Activated CD8-positive, alpha-beta memory T cell treated with anti-CD3 and anti-CD28 coated beads, Interleukin-2, amount 10 ng/mL, durations not matched to agents 7 days and 5 days (primary cell): ENCODE measurements around the gene CRHBP. TPM values are rescaled to one million over a fixed set of nuclear protein-coding genes. Genes with fewer than 3 reads are reported as not detected.
A peak's percentile ranks its signal among the peaks of the same experiment; 100 is the strongest.
"Not testable (repeated sequence)": the region's sequence is repeated elsewhere in the genome, so short reads cannot be mapped to it uniquely, and the experiment has no call there.

Source experiments
- ATAC-seq: fragments of 150-1000 bp; cut with Tn5 transposase; one replicate; pipeline ENCODE4 v1.10.0; 2021; ENCODE audit warnings: moderate library complexity
- CTCF ChIA-PET: fragments of 350-600 bp; sonication (Branson Sonifier 250); formaldehyde crosslinking; loops from one replicate; lab custom pipeline; 2021; ENCODE audit warnings: antibody characterized with exemption; lab: Charles Lee
- DNase-seq: peaks from one replicate; pipeline ENCODE4 v3.0.0-alpha.2; 2020
- H3K27ac Mint-ChIP-seq: one replicate; pipeline ENCODE4 v1.8.0; 2021; ENCODE audit warnings: mild to moderate bottlenecking, mixed read lengths
- H3K27me3 Mint-ChIP-seq: one replicate; pipeline ENCODE4 v1.8.0; 2021; ENCODE audit warnings: mixed read lengths
- H3K36me3 Mint-ChIP-seq: one replicate; pipeline ENCODE4 v1.8.0; 2021; ENCODE audit warnings: mild to moderate bottlenecking, mixed read lengths
- H3K4me1 Mint-ChIP-seq: one replicate; pipeline ENCODE4 v1.8.0; 2021; ENCODE audit warnings: mixed read lengths
- H3K4me3 Mint-ChIP-seq: one replicate; pipeline ENCODE4 v1.8.0; 2021; ENCODE audit warnings: mild to moderate bottlenecking, moderate library complexity, mixed read lengths
- H3K9me3 Mint-ChIP-seq: one replicate; pipeline ENCODE4 v1.8.0; 2022; ENCODE audit warnings: low read depth, mixed read lengths
- total RNA-seq, 2 experiments: library from RNA; stranded (reverse); gene quantifications; one replicate each; pipeline ENCODE4 v1.2.3, GENCODE V29; 2021

The CRHBP gene, protein sequence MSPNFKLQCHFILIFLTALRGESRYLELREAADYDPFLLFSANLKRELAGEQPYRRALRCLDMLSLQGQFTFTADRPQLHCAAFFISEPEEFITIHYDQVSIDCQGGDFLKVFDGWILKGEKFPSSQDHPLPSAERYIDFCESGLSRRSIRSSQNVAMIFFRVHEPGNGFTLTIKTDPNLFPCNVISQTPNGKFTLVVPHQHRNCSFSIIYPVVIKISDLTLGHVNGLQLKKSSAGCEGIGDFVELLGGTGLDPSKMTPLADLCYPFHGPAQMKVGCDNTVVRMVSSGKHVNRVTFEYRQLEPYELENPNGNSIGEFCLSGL
- total RNA-seq: under 1 TPM in 1 of 2 experiments, not detected in 1; 0.20 TPM

DNA sequence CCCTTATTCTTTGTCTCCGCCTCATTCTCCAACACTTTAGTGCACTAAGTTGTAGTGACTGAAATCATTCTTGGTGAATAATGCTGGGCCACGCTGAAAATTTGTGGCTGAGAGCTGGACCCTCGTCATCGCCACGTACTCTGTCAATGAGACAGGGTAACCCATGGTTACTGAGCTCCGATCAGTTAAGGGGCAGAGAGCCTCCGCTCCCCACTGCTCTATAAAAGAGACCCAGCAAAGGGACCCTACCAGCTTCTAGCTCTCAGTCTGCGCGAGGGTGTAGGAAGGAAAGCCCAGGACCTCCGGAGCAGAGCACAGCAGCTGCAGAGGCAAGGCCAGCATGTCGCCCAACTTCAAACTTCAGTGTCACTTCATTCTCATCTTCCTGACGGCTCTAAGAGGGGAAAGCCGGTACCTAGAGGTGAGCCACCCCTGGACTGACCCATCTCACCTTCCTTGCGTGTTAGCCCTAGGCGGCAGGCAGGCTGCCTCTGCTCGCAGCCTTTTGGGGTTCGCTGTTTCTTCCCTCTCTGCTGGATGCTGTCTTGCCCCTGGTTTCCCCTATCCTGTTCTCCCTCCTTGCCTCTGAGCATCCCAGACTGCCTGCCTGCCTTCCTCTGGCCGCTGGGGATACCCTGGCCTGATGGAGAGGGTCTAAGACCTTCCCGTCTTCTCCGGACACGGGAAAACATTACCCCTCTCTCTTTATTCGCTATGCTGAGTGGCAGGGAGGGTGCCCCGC, at the start of gene CRHBP:
CRHBP (plus strand) TSS at position 251 of the 742 bp plus-strand sequence; CDS start at position 341, 90 bp downstream.
- H3K36me3 Mint-ChIP-seq: peaks cover 2% of the 10 kb centered on the region
- ATAC-seq (no peak), DNase-seq (no peak)
- no peak within 1 kb of the TSS for H3K27ac Mint-ChIP-seq
- H3K9me3 Mint-ChIP-seq: no peaks in the 10 kb centered on the region
- H3K4me1 Mint-ChIP-seq: peaks cover 9% of the 10 kb centered on the region
- no peak within 1 kb of the TSS for H3K4me3 Mint-ChIP-seq
- peaks cover 71% of the 10 kb centered on the region for H3K27me3 Mint-ChIP-seq
- CTCF ChIA-PET: no interaction called here

DNA sequence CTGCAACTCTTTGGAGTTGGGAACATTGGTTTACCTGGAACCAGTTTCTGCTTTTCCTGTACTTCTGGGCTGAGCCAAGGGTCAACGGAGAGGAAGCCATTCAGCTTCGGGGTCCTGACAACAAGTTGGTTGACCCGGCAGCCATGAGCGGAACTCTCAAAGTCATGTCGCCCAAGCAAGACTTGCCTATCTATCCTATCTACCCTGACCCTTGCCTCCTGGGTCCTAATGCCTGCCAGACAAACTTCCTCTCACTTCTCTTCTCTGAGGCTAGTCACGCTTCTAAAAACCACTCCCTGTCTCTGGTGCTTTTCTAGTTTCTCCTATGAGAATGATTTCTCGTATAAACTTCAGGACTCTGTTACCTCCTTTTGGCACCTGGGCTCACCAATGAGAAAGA, 44.7 kb upstream of the CRHBP start:
- Mint-ChIP-seq H3K27me3 (peaks cover 2% of the 10 kb centered on the region), H3K4me3 (no peak overlapping the region), H3K4me1 (no peaks in the 10 kb centered on the region), H3K9me3 (no peaks in the 10 kb centered on the region), H3K27ac (no peak overlapping the region), H3K36me3 (no peaks in the 10 kb centered on the region)
- ATAC-seq (no peak), DNase-seq (no peak)
- CTCF ChIA-PET: interaction anchor here (0.8 kb wide), 1 partner anchor 14 kb away, joined by 3 read pairs; no protein-coding TSS in a partner anchor

DNA sequence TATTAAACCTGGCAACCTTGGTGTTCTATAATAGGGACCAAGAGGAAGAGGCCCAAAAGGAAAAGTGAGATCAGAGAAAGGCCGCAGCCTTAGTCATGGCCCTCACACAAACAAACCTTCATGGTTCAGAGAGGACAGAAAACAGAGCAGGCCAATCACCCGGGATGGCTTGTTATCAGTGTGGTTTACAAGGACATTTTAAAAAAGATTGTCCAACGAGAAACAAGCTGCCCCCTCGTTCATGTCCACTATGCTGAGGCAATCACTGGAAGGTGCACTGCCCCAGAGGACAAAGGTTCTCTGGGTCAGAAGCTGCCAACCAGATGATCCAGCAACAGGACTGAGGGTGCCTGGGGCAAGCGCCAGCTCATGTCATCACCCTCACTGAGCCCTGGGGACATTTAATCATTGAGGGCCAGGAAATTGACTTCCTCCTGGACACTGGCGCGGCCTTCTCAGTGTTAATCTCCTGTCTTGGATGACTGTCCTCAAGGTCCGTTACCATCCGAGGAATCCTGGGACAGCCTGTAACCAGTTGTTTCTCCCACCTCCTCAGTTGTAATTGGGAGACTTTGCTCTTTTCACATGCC, 42.4 kb upstream of the CRHBP start:
- H3K4me3 Mint-ChIP-seq, H3K36me3 Mint-ChIP-seq, DNase-seq, H3K27me3 Mint-ChIP-seq, H3K4me1 Mint-ChIP-seq, ATAC-seq, H3K27ac Mint-ChIP-seq, CTCF ChIA-PET, H3K9me3 Mint-ChIP-seq: not testable (repeated sequence)

DNA sequence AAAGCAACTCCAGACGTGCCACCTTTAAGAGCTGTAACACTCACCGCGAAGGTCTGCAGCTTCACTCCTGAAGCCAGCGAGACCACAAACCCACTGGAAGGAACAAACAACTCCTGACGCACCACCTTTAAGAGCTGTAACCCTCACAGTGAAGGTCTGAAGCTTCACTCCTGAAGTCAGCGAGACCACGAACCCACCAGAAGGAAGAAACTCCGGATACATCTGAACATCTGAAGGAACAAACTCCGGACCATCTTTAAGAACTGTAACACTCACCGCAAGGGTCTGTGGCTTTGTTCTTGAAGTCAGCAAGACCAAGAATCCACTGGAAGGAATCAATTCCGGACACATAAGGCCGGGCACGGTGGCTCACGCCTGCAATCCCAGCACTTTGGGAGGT, 38.2 kb upstream of the CRHBP start:
- ATAC-seq, H3K4me3 Mint-ChIP-seq, H3K4me1 Mint-ChIP-seq, H3K27ac Mint-ChIP-seq, H3K9me3 Mint-ChIP-seq, H3K36me3 Mint-ChIP-seq, DNase-seq, CTCF ChIA-PET, H3K27me3 Mint-ChIP-seq: not testable (repeated sequence)

DNA sequence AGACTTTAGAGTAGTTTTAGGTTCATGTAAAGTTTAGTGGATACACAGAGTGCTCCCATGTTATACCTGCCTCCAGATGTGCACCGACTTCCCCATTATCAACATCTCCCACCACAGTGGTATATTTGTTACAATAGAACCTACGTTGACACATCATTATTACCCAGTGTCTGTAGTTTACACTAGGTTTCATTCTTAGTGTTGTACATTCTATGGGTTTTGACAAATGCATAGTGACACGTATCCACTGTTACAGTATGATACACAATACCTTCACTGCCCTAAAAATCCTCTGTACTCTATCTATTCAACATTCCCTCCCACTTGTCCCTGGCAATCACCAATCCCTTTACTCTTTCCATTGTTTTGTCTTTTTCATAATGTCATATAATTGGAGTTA, 34.3 kb upstream of the CRHBP start:
- no peaks in the 10 kb centered on the region for H3K36me3 Mint-ChIP-seq
- no peak for DNase-seq
- CTCF ChIA-PET: no interaction called here
- no peak for ATAC-seq
- H3K27ac Mint-ChIP-seq: no peak overlapping the region
- H3K4me1 Mint-ChIP-seq: peaks cover 2% of the 10 kb centered on the region
- peaks cover 17% of the 10 kb centered on the region for H3K27me3 Mint-ChIP-seq
- no peak overlapping the region for H3K4me3 Mint-ChIP-seq
- H3K9me3 Mint-ChIP-seq: no peaks in the 10 kb centered on the region

DNA sequence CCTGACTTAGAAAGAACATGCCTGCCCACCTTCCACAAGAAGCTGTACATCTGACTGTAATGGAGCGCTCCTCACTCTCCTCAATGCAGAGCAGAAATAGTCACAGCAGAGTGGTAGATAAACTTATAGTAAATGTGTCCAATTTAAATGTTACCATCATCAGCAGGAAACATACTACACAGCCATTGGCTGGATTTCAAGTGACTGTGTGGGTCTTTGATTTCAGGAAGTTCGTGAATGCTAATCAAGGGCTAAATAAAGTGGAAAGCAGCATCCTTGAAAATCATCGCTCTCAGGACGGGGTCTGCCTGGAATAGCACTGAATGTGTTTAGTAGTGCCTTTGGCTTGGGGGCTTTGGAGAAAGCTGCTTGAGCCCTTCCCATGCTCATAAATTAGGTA, 32.4 kb upstream of the CRHBP start:
- DNase-seq (no peak), ATAC-seq (no peak)
- CTCF ChIA-PET: interaction anchor here (0.6 kb wide), 1 partner anchor 1313 kb away, joined by 3 read pairs; no protein-coding TSS in a partner anchor
- H3K36me3 Mint-ChIP-seq: no peaks in the 10 kb centered on the region
- H3K27ac Mint-ChIP-seq: no peak overlapping the region
- peaks cover 26% of the 10 kb centered on the region for H3K27me3 Mint-ChIP-seq
- H3K4me3 Mint-ChIP-seq: no peak overlapping the region
- peaks cover 2% of the 10 kb centered on the region for H3K4me1 Mint-ChIP-seq
- H3K9me3 Mint-ChIP-seq: no peaks in the 10 kb centered on the region

DNA sequence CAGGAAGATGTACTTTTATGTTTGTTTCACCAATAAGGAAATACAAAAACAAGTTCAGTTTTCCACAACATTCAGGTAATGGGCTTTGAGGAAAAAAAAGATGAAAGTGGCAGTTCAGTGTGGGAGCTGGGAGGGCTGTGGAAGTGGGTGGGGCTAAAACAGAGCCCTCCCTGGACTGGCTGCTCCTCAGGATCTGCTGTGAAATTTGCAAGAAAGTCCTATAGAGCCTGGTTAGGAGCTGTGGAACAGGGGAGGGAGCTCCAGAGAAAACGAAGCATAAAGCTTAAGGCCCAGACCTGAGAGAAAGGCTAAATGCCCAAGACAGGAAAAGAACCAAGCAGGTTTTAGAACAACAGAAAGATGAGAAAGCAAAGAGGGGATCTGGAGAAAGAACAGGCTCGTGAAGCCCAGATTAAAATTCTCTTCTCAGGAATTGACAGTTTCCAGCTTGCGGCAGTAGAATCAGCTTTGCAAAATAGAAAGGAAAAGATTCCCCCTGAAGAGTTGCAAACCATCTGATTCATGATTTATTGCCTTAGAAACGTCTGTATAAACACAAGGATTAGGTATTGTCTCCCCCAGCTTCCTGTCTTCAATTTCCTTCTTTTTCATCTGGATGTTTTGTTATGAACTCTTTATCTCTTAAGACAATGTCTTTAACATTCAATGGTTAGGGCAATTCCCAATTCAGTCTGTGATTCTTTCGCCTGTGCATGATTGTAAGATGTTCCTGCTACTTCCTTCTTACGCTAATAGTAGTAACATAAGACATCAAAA, 26.3 kb upstream of the CRHBP start:
- no peaks in the 10 kb centered on the region for H3K9me3 Mint-ChIP-seq
- H3K4me3 Mint-ChIP-seq: no peak overlapping the region
- H3K27me3 Mint-ChIP-seq: peaks cover 36% of the 10 kb centered on the region
- ATAC-seq (no peak), DNase-seq (no peak)
- CTCF ChIA-PET: interaction anchor here (1.0 kb wide), 1 partner anchor 58 kb away, joined by 3 read pairs; no protein-coding TSS in a partner anchor
- no peaks in the 10 kb centered on the region for H3K36me3 Mint-ChIP-seq
- no peaks in the 10 kb centered on the region for H3K4me1 Mint-ChIP-seq
- H3K27ac Mint-ChIP-seq: no peak overlapping the region

DNA sequence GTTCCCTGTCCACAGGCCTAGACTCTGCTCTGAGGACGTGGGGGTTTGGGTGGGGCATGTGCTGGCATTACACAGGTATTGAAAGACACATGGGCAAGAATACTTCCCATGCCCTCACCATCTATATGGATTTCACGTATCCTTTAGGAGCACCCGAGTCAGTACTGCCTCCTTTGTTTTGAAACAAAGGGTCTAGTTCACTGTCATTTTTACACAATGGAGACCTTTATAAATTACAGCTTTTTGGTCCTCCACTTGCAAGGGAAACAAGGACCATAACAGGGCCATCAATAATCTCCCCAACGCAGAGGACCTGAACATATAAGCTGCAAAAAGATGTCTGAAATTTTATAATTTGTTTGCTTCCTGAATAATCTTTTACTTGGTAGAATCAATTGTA, 24.9 kb upstream of the CRHBP start:
- Mint-ChIP-seq H3K4me1 (no peaks in the 10 kb centered on the region), H3K36me3 (no peaks in the 10 kb centered on the region), H3K4me3 (no peak overlapping the region), H3K27ac (no peak overlapping the region), H3K9me3 (no peaks in the 10 kb centered on the region), H3K27me3 (peaks cover 44% of the 10 kb centered on the region)
- CTCF ChIA-PET: no interaction called here
- DNase-seq (no peak), ATAC-seq (no peak)

DNA sequence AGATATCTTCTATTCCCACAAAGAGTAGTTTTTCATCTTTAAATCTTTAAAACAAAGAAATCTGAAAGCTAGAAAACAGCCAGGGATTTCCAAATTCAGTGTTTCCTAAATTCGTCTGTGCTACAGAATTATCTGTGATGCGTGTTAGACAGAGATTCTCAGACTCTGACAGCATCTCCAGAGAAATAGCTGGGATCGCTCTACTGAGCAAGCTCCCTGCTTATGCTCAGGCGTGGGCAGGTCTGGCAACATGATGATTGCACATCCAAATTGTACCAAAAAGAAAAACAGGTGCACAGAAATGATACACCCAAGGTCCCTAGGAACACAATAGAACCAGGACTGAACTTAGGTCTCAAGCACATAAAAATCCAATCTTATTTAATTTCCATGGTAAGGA, 22.8 kb upstream of the CRHBP start:
- CTCF ChIA-PET: interaction anchor here (1.1 to 1.4 kb wide), 2 partner anchors 9 to 148 kb away, joined by 3 to 6 read pairs; no protein-coding TSS in a partner anchor
- Mint-ChIP-seq H3K27ac (no peak overlapping the region), H3K27me3 (peaks cover 49% of the 10 kb centered on the region), H3K9me3 (no peaks in the 10 kb centered on the region), H3K4me3 (no peak overlapping the region), H3K4me1 (no peaks in the 10 kb centered on the region), H3K36me3 (no peaks in the 10 kb centered on the region)
- no peak for ATAC-seq
- DNase-seq: no peak

DNA sequence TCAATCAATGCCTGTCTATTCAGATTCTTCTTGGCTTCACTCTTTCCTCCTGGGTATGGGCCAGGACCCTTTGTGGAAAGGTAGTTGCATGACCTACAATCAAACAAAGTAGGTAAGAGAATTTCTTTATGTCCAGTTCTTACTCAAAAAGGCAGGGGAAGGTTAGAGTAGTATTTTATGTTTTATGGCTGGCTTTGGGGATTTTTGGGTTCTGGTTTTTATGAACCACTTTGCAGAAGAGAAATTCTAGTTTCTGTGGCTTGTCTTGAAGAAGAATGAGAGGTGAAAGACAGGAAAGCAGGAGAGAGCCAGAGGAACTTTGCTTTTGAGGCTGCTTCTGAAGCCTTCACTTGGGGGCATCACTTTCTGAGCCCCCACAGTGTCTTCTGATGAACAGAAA, 14.7 kb upstream of the CRHBP start:
- CTCF ChIA-PET: interaction anchor here (0.6 kb wide), 1 partner anchor 243 kb away, joined by 3 read pairs; no protein-coding TSS in a partner anchor
- Mint-ChIP-seq H3K27me3 (peaks cover 26% of the 10 kb centered on the region), H3K9me3 (peaks cover 3% of the 10 kb centered on the region)

DNA sequence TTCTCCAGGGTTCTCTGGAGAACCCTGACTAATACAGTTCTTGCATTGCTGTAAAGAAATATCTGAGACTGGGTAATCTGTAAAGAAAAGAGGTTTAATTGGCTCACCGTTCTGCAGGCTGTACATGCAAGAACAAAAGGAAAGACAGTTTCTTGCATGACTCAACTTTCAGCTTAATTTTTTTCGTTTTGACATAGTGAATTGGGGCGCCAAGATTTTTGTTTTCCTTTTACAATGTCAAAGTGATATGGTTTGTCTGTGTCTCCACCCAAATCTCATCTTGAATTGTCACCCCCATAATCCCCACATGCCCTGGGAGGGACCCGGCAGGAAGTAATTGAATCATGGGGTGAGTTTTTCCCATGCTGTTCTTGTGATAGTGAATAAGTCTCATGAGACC, 11.8 kb upstream of the CRHBP start:
- H3K36me3 Mint-ChIP-seq: peaks cover 15% of the 10 kb centered on the region
- peaks cover 31% of the 10 kb centered on the region for H3K27me3 Mint-ChIP-seq
- peak; percentile 33 for ATAC-seq
- H3K27ac Mint-ChIP-seq: no peak overlapping the region
- no peak for DNase-seq
- peaks cover 27% of the 10 kb centered on the region for H3K4me1 Mint-ChIP-seq
- no peak overlapping the region for H3K4me3 Mint-ChIP-seq
- H3K9me3 Mint-ChIP-seq: peaks cover 3% of the 10 kb centered on the region
- CTCF ChIA-PET: no interaction called here

More for the DNA sequence above, 14.7 kb upstream of the CRHBP start:
- Mint-ChIP-seq H3K27ac (peak overlapping the region; percentile 13), H3K36me3 (peaks cover 13% of the 10 kb centered on the region), H3K4me3 (no peak overlapping the region), H3K4me1 (peaks cover 27% of the 10 kb centered on the region)
- ATAC-seq (no peak), DNase-seq (no peak)

DNA sequence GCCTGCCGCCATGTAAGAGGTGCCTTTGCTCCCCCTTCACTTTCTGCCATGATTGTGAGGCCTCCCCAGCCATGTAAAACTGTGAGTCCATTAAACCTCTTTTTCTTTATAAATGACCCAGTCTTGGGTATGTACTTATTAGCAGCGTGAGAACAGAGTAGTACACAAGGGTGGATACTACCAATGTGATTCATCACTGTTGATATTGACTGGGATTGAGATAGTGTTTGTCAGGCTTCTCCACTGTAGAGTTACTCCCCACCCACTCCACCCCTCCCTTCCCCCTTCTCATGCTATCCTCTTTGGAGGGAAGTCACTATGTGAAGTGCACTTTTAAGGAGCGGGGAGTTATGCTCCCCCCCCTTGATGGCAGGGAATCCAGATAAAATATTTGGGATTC, 11.4 kb upstream of the CRHBP start:
- peaks cover 15% of the 10 kb centered on the region for H3K36me3 Mint-ChIP-seq
- H3K9me3 Mint-ChIP-seq: peaks cover 3% of the 10 kb centered on the region
- DNase-seq: no peak
- ATAC-seq: no peak
- H3K4me3 Mint-ChIP-seq: no peak overlapping the region
- H3K27me3 Mint-ChIP-seq: peaks cover 34% of the 10 kb centered on the region
- no peak overlapping the region for H3K27ac Mint-ChIP-seq
- H3K4me1 Mint-ChIP-seq: peaks cover 27% of the 10 kb centered on the region
- CTCF ChIA-PET: no interaction called here

DNA sequence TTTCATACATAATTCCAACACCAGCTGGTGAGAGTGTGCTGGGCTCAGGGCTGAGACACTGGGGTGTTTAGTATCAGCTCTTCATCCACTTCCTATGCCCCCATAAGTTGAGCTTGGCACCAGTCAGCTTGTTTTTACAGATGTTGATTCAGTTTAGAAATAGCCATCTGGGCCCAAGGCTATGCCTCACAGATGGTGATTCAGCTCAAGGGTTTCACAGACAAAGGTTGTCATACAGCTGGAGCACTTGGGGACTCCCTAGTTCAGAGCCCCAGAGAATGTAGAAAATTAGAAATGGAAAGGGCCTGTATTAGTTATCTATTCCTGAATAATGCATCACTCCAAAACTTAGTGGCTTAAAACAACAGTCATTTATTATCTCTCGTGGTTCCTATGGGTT, 10.3 kb upstream of the CRHBP start:
- H3K27me3 Mint-ChIP-seq: peaks cover 40% of the 10 kb centered on the region
- H3K27ac Mint-ChIP-seq: no peak overlapping the region
- H3K36me3 Mint-ChIP-seq: peaks cover 15% of the 10 kb centered on the region
- ATAC-seq (no peak), DNase-seq (no peak)
- peaks cover 3% of the 10 kb centered on the region for H3K9me3 Mint-ChIP-seq
- CTCF ChIA-PET: no interaction called here
- no peak overlapping the region for H3K4me3 Mint-ChIP-seq
- peaks cover 27% of the 10 kb centered on the region for H3K4me1 Mint-ChIP-seq
